Ovary (tissue), 3 donors: ENCODE data around the gene RAD50.

Experiments used
- CTCF ChIP-seq, 3 donors: fragments of 450-650 bp in 2 of 3; fragments of 200-600 bp in 1 of 3; IDR thresholded peaks; one replicate each; pipeline versions ENCODE4 v1.5.1 to v1.8.0; 2016 to 2022; ENCODE audit warnings: antibody characterized with exemption in 3 of 3, mild to moderate bottlenecking in 1 of 3
- POLR2A ChIP-seq: fragments of 450-650 bp; IDR thresholded peaks from one replicate; pipeline ENCODE4 v1.6.1; 2017; ENCODE audit warnings: antibody characterized with exemption, mild to moderate bottlenecking, moderate library complexity
- donor health status: DM: no; HTN: no; CAD: no.

GRCh38 chr5:132526974-132527564, 29.7 kb upstream of the RAD50 start:
- TF ChIP-seq CTCF (IDR thresholded peaks at IDR 0.05) (no peak), POLR2A (no peak)
